Measurements from ENCODE around the gene AGBL1.

DNA sequence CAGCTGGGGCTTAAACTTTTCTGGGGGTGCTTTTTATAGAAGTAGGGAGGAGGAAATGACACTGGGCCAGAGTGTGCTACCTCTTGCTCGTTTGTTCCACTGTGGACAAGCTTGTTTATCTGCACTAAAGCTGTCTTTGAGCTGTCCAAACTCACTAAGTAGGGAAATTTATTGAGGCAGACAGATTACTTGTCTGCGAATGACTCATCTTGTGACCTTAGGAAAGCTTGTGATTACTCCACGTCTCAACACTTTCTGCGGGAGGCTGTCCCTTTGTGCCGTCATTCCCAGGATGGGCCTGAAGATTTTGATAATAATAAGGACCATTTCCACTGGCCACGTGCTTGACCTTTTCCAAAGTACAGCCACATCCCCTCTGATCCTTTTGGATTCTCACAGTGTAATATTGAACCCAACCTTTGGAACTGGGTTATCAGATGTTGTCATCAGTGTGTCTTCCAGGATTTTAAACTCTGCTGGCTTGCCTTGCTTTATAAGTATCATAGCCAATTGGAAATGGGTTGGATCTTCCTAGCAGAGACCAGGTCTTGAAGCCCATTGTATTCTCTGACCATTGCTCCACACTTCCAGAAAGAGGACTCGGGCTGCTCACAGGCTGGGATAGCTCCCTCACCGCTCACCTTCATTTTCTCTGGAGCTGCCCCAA is 84.7 kb downstream of the AGBL1 start:
- TF ChIP-seq, protein P1, sequence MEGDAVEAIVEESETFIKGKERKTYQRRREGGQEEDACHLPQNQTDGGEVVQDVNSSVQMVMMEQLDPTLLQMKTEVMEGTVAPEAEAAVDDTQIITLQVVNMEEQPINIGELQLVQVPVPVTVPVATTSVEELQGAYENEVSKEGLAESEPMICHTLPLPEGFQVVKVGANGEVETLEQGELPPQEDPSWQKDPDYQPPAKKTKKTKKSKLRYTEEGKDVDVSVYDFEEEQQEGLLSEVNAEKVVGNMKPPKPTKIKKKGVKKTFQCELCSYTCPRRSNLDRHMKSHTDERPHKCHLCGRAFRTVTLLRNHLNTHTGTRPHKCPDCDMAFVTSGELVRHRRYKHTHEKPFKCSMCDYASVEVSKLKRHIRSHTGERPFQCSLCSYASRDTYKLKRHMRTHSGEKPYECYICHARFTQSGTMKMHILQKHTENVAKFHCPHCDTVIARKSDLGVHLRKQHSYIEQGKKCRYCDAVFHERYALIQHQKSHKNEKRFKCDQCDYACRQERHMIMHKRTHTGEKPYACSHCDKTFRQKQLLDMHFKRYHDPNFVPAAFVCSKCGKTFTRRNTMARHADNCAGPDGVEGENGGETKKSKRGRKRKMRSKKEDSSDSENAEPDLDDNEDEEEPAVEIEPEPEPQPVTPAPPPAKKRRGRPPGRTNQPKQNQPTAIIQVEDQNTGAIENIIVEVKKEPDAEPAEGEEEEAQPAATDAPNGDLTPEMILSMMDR (conservative IDR thresholded peaks at IDR 0.05; ENCODE audit: low read depth in 2 of 2): no peak
- TF ChIP-seq JUNB (IDR thresholded peaks at IDR 0.05; ENCODE audit: unreplicated experiment) (no peak), ZNF114 (CRISPR knock-in tag; IDR thresholded peaks at IDR 0.05) (no peak), POLR2AphosphoS5 (IDR thresholded peaks at IDR 0.05; ENCODE audit: low read depth) (no peak), EZH2 (IDR thresholded peaks at IDR 0.05; ENCODE audit: low read depth, unreplicated experiment) (no peak)
- TF ChIP-seq, protein P2, sequence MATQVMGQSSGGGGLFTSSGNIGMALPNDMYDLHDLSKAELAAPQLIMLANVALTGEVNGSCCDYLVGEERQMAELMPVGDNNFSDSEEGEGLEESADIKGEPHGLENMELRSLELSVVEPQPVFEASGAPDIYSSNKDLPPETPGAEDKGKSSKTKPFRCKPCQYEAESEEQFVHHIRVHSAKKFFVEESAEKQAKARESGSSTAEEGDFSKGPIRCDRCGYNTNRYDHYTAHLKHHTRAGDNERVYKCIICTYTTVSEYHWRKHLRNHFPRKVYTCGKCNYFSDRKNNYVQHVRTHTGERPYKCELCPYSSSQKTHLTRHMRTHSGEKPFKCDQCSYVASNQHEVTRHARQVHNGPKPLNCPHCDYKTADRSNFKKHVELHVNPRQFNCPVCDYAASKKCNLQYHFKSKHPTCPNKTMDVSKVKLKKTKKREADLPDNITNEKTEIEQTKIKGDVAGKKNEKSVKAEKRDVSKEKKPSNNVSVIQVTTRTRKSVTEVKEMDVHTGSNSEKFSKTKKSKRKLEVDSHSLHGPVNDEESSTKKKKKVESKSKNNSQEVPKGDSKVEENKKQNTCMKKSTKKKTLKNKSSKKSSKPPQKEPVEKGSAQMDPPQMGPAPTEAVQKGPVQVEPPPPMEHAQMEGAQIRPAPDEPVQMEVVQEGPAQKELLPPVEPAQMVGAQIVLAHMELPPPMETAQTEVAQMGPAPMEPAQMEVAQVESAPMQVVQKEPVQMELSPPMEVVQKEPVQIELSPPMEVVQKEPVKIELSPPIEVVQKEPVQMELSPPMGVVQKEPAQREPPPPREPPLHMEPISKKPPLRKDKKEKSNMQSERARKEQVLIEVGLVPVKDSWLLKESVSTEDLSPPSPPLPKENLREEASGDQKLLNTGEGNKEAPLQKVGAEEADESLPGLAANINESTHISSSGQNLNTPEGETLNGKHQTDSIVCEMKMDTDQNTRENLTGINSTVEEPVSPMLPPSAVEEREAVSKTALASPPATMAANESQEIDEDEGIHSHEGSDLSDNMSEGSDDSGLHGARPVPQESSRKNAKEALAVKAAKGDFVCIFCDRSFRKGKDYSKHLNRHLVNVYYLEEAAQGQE (IDR thresholded peaks at IDR 0.05; ENCODE audit: unreplicated experiment): no peak
- TF ChIP-seq, protein P3, sequence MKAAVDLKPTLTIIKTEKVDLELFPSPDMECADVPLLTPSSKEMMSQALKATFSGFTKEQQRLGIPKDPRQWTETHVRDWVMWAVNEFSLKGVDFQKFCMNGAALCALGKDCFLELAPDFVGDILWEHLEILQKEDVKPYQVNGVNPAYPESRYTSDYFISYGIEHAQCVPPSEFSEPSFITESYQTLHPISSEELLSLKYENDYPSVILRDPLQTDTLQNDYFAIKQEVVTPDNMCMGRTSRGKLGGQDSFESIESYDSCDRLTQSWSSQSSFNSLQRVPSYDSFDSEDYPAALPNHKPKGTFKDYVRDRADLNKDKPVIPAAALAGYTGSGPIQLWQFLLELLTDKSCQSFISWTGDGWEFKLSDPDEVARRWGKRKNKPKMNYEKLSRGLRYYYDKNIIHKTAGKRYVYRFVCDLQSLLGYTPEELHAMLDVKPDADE (IDR thresholded peaks at IDR 0.05): no peak

Data from GM23338 (cell line).